DMS114 treated with DMSO at 0.1 percent for 48 hours (cell line): ENCODE data around the gene AGTR1.
"Not testable (repeated sequence)": the region's sequence is repeated elsewhere in the genome, so short reads cannot be mapped to it uniquely, and the experiment has no call there.

ENCODE experiments used
- DNase-seq: peaks from one replicate; lab custom pipeline; 2025; ENCODE audit not compliant: unreplicated experiment; lab: John Stamatoyannopoulos, UW

Gene AGTR1

DNA sequence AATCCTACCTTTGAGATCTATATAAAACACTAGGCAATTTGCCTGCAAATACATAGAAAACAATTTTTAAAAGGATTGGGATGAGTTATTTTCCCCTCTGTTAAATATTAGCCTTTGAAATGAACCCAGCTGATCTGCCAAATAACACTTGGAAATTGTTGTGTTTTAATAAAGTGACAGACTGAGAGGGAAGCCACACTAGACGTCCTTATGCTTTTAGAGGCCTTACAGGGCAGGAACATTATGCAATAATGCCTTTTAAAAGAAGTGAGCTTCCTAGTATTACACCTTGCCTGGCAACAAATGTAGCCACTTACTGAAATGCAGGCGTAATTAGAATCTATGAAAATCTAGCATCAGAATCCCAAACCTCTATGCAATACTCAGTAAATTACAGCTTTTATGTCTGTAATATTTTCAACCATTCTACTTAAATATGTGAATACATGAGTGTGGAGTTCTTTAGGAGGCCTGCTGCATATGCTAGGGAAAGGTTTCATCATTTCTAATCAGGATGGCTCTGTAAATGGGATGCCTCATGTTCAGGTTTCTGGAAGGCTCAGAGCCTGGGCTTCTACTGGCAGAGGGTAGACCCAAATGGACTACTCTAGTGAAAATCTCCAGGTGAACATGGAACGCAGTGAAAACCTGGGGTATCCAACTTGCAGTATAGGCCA lies 20.3 kb downstream of the AGTR1 start:
- no peak for DNase-seq

DNA sequence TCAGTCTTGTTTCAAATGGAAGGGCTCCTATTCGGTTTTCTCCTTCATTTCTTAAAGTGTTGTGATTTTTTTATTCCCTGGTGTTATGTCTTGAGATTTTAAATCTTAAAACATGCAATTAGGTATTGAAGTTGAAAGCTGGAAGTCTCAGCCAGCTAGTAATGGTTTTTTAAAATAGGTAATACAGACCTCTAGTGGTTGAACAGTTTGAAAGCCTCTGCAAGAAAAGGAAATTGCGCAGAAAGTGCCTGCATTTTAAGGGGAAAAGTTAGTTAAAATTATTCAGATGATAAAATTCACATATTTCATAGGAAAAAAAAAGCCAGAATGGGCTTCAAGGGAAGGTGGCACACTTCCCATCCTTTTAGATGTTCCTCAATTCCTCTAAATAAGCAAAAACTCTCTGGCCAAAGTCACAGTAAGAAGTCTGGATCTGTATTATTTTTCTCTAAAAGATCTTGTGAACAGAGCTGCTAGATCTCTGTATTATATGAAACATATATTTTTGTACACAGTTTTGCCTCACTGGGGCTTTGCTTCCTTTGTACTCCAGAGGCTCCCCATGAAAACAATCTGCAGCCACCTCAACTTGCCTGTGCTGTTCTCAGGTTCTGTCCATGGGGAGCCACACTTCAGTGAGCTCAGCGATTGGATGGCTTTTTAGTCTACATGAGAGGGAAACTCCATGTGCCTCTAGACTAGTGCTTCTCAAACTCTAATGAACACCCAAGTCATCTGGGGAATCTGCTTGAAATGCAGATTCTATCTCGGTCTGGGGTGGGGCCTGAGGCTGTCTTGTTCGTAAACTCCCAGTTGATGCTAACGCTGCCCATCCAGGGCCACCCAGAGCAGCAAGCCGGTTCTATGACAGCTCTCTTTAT lies 21.5 kb downstream of the AGTR1 start:
- DNase-seq: no peak

DNA sequence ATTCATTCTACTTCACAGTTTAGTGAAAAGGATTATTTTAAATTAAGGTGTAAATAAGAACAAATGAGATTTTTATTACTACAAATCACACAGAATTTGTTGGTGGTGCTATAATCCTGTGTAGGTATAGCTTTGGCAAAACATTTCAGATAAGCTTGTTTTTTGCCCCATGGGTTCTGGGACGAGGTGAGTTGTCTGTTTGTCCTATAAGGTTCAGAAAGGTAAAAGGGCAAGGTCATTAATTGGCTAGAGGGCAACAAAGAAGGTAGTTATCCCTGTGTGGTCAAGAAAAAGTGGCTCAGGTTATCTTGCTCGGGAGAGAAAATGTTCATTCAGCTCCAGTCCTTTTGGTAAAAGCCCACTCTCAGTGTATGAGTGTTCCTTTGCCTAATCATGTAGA lies 23.2 kb downstream of the AGTR1 start:
- no peak for DNase-seq

DNA sequence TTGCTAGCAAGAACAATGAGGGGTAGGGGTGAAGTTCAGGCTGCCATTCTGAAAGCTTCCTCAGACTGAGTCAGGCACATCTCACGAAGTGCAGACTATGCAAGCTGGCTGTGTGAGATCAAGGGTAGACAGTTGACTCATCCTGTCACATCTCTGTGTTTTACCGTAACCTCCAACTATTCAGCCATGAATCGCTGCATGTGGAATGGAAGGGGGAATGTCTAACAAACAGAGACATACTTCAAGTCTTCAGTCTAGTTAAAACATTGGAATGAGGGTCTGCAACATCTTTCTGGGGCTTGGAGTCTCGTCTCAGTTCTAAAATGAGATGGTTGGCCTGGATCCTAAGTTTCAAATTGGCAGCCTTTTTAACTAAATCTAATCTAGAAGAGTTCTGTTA lies 25.9 kb downstream of the AGTR1 start:
- no peak for DNase-seq

DNA sequence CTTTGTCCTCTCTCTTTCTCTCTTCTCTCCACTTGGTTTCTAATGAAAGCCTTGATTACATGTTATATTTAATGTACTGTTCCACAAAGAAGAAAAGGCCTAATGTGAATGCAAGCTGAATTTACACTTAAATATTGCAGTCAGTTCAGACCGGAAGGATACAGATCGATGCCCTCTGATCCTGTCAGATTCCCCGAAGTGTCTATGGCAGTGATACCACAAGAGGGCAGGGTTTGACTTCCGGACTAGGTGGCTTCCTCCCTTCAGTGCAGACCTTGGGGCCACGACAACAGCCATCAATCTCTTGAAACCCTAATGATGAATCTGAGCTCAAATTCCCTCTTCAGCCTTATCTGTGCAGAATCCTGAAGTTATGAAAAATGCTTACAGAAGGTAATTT lies 29.5 kb downstream of the AGTR1 start:
- DNase-seq: no peak

DNA sequence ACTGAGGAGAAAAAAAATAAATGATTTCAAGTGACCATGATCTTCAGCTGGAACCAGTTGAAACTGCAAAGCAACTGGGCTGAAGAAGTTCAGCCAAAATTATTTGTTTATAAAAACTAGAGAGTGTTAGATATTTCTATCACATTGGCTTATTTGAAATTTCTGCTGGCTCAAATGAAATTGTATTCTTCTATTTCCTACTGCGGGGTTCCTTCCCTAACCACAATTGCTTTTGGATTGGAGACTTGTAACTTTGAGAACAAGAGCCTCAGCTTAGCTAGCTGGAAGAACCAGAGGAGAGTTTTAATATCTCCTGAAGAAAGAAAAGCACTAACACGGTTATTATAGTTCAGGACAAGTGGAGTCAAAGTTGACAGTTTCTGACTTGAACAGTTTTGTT lies 31.1 kb downstream of the AGTR1 start:
- DNase-seq: no peak

DNA sequence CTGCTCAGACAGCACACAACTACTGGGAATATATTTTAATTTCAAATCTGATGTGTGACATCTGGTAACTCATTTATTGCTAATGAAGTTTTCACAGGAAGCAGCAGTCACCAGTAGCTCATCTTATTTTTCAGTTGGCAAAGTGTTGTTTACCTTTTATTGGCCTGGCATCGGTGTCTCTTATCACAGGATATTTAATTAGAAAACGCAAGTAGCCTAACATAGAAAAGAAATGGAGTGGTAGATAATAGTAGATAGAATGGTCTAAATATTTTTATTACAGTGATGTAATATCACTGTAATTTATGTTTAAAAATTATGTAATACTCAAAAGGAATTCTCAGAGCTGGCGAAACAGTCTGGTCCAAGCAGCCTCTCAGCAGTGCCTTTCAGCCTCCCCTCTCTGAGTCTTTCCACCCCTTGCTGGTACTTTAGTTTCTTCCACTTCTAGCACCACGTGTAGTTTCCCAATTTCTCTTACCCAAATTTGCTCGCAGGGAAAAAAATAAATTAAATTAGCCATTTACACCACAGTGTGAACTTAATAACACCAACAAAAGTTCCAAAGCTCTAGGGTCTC lies 31.9 kb downstream of the AGTR1 start:
- no peak for DNase-seq

DNA sequence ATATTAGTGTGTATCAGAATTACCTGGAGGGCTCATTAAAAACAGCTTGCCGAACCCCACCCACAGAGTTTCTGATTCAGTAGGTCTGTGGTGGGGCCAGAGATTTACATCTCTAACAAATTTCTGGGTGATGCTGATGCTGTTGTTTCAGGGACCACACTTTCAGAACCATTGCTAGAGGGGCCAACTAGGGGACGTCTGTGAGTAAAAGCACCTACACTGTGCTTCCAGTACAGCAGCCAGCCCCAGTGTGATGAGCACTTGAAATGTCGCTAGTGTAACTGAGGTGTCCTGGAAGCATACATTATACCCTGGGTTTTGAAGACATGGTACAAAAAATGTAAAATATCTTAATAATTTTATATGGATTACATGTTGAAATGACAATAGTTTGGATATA lies 33.0 kb downstream of the AGTR1 start:
- DNase-seq: no peak

DNA sequence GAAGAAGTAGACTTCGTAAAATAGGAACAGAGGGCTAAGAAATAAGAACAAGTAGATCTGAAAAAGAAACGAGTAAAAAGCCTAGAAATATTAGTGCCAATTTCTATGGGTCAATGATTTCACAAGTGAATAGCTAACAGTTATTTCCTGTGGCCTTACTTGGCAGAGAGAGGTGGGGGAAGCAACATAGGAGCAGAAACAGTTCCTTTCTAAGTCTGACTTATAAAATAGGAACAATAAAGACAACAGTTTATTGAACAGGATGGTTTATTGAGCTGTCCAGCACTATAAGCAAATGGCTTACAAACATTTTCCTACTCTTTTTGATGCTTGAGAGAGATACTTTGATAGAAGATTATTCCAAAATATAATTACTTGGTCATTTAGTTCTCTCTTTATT lies 37.9 kb downstream of the AGTR1 start:
- DNase-seq: no peak

DNA sequence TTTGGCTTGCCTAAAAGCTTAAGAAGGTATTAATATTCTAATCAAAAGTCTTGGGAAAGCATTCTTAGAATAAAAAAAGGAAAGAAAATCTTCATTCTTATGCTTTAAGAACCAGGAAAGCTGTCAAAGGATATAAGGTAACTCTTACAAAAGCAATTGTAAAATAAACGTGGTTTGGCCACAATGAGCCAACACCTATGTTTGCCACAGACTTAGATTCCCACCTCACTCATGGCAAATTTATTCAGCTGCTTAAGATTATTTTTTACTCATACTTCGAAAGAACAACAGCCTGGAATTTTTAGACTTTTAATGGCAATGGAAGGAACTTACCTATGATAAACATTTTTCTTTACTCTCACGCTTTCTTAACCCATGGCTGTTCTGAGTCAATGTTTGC lies 38.4 kb downstream of the AGTR1 start:
- no peak for DNase-seq

DNA sequence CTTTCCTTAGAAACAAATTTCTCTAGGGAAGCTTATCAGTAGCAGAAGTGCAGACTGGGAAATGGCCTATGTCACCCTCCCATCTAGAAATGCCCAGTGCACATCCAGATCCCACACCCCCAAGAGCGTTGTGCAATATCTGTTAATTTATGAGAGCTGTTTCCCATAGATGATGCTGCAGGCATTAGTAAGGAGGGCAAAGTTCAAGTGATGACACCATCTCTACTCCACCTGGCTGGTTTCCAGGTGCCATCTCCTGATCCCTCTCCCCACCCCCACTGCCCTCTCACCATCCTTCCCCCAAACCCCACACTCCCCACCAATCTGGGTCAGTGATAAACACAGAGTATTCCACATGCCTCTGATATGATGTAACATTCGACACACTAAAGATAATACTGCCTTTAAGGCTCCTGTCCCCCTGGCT lies 39.4 kb downstream of the AGTR1 start:
- no peak for DNase-seq

DNA sequence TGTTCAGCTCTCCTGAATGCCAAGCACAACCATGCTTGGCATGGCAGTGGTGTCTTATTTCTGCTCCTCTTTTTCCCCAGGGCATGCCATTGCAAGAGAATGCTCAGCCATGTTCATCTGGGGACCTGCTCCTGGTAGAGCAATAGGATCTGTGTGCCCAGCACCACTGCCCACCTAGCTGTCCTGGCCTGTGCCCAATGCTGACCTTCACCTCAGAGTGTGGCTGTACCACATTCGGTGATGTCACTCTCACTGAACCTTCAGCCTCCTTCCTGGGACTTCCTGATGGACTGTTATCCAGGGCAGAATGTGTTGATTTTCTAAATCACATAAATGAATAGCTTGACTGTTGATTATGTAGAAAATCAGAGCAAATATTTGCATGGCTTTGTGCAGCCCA lies 42.0 kb downstream of the AGTR1 start:
- no peak for DNase-seq

DNA sequence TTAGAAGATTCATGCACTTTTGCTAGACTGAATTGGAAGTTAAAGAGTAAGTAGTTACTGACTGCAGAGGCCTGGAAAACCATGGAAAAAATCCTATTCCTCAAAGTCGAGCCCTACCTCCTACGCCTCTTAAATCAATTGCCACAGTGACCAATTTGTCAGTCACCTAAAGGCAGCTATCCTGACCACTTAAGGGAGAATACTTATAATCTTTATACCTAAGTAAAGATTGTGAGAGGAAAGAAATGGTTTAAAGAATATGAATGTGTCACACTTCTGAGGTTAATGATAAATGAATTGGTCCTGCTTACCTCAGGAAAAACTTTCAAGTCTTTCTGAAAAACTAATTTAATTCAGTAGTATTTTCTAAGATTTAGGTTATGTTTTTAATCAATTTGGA lies 42.6 kb downstream of the AGTR1 start:
- DNase-seq: no peak

DNA sequence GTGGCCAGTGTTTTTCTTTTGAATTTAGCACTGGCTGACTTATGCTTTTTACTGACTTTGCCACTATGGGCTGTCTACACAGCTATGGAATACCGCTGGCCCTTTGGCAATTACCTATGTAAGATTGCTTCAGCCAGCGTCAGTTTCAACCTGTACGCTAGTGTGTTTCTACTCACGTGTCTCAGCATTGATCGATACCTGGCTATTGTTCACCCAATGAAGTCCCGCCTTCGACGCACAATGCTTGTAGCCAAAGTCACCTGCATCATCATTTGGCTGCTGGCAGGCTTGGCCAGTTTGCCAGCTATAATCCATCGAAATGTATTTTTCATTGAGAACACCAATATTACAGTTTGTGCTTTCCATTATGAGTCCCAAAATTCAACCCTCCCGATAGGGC lies 43.5 kb downstream of the AGTR1 start:
- no peak for DNase-seq

DNA sequence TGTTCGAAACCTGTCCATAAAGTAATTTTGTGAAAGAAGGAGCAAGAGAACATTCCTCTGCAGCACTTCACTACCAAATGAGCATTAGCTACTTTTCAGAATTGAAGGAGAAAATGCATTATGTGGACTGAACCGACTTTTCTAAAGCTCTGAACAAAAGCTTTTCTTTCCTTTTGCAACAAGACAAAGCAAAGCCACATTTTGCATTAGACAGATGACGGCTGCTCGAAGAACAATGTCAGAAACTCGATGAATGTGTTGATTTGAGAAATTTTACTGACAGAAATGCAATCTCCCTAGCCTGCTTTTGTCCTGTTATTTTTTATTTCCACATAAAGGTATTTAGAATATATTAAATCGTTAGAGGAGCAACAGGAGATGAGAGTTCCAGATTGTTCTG lies 44.4 kb downstream of the AGTR1 start:
- no peak for DNase-seq

DNA sequence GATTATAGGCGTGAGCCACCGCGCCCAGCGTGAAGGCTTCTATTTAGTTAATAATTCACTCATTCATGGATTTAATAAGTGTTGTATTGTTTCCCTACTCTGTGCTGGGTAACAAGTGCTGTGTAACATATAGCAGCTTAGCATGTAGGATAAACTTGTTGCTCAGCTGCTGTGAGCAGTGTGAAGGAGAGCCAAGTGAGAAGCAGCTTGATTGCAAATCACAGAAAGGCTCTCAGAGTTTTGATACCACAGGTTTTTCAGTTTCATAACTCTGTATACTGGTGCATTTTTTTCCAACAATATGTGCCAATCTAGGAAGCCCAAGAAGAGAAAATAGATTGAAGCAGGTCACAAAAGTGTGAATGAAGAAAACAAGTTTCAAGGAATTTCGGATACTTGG lies 48.4 kb downstream of the AGTR1 start:
- DNase-seq: no peak

DNA sequence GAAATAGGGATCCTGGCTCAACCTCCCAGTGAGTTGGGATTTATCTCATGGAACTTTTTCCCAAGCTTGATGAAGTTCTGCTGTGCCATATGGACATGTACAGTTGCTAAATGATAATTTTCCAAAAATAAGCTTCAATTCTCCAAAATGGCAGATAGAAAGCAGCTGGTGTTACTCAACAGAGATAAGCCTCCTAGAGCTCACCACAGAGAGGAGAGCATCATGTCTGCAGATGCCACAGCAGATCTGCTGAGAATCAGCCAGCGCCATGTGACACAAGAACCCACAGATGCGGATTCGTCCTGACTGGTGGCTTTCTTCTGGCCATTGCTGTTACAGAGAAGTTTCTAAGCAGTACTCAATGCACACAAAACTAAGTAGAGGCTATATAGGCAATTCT lies 50.6 kb downstream of the AGTR1 start:
- DNase-seq: no peak

DNA sequence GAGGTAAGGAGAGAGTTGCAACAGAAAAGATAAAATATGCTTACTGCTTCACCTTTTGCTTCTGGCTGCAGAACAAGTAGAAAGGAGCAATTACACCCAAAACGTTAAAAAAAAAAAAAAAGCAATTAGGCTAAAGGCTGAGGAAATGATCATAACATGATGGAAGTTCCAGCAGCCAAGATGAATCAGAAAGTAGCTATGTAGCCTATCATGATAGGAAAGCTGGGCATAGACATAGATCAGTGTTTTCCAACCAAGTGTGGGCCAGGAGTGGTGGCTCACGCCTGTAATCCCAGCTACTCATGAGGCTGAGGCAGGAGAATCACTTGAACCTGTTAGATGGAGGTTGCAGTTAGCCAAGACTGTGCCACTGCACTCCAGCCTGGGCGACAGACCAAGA lies 52.6 kb downstream of the AGTR1 start:
- no peak for DNase-seq

DNA sequence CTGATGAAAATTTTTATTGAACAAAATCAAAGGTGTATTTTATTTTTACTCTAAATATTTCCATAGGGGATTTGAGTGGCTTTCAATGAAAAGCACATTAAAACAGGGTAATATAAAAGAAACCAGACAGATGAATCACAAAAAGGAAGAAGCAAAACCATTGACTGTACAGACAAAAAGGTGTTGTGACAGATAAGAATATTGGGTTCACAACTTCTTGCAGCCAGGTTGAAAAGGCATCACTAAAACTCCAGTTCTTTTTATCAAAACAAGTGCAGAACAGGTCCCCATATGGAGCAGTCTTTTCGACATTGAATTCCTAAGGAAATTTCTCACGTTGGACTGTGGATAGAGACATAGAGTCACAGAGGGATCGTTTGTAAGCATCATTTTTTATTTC lies 53.8 kb downstream of the AGTR1 start:
- DNase-seq: no peak

DNA sequence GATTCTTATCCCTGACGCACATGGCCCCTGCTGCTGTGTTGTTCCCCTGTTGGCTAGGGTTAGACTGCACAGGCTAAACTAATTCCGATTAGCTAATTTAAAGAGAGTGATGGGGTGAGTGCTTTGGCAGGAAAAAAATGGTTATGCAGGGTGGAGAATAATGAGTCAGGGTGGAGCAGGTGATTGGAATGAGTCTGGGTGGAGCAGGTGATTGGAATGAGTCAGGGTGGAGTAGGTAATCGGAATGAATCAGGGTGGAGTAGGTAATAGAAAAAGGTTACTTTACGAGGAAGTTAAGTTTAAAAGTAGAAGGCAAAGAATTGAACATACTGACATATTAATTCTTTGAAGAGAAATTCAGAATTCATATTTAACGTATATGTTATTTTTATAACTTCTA lies 55.7 kb downstream of the AGTR1 start:
- DNase-seq: not testable (repeated sequence)

DNA sequence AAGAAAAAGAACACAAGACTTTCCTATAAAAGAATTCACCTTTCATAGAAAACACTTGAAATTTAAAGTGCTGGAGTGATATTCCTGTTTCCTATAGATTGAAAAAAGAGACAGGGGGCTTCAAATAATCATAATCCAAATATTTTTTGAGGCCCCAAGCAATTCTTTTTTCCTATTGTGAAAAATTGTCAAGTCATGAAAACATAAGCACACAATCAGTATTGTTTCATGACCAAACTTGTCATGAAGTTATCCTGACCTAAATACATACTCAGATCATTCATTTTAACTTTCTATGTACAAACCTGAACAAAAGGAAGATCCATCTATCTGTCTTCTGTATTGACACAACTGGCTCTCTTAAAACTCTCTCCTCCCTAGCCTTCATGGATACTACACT lies 57.9 kb downstream of the AGTR1 start:
- DNase-seq: no peak

DNA sequence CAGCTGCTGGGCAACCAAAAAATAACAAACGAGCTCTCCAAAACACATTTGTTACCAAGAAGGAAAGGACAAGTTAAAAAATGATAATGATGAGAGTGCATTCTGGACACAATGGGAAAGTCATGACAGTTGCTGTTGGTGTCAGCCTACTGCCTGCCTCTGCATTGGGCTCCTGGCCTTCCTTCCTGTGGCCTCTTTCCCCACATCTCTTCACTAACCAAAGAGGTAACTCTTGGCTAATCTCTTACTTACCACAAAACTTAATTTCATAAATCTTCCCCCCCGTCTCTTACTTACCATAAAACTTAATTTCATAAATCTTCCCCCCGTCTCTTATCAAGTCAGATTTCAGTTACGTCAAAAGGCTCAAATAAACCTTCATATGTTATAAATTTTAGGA lies 58.6 kb downstream of the AGTR1 start:
- DNase-seq: no peak
